Ishikawa (cell line): Measurements from ENCODE around the gene SLC39A5.

ENCODE experiments used
- EP300 ChIP-seq: IDR thresholded peaks from 2 replicates; pipeline ENCODE4 v1.6.1; 2012; ENCODE audit warnings: borderline replicate concordance
- TAF1 ChIP-seq: IDR thresholded peaks from 2 replicates; pipeline ENCODE4 v1.6.1; 2012; ENCODE audit warnings: low read depth, mild to moderate bottlenecking
- YY1 ChIP-seq: IDR thresholded peaks from 2 replicates; pipeline ENCODE4 v1.6.1; 2012; ENCODE audit warnings: low read depth
- ZBTB7A ChIP-seq: IDR thresholded peaks from 2 replicates; pipeline ENCODE4 v1.6.1; 2012; ENCODE audit warnings: low read depth
- TF ChIP-seq, protein P1 (sequence below): IDR thresholded peaks from 2 replicates; pipeline ENCODE4 v1.6.1; 2012
- TF ChIP-seq, protein P2 (sequence below): IDR thresholded peaks from 2 replicates; pipeline ENCODE4 v1.6.1; 2012

DNA sequence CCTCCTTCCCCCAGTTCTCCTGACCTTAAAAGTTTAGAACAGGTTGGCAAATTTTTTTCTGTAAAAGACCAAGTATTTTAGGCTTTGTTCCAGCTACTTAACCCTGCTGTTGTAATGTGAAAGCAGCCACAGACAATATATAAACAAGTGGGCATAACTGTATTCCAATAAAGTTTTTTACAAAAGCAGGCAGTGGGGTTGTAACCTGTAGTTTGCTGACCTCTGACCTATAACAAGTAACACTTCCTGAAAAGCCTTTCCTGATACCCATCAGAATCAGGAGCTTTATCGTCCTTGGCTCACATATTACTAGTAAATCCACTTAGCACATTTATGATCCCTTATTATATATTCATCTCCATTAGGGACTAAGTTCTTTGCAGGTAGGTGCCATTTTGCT, 27.5 kb upstream of the SLC39A5 start:
- TF ChIP-seq, protein P1, sequence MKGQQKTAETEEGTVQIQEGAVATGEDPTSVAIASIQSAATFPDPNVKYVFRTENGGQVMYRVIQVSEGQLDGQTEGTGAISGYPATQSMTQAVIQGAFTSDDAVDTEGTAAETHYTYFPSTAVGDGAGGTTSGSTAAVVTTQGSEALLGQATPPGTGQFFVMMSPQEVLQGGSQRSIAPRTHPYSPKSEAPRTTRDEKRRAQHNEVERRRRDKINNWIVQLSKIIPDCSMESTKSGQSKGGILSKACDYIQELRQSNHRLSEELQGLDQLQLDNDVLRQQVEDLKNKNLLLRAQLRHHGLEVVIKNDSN: no peak
- no peak for TF ChIP-seq YY1
- no peak for TF ChIP-seq ZBTB7A
- TF ChIP-seq, protein P2, sequence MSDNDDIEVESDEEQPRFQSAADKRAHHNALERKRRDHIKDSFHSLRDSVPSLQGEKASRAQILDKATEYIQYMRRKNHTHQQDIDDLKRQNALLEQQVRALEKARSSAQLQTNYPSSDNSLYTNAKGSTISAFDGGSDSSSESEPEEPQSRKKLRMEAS: no peak
- no peak for TF ChIP-seq EP300
- TF ChIP-seq TAF1: no peak
